ENCODE measurements around the gene CPVL. TPM values are rescaled to one million over a fixed set of nuclear protein-coding genes. Genes with fewer than 3 reads are reported as not detected.
"Not testable (repeated sequence)": the region's sequence is repeated elsewhere in the genome, so short reads cannot be mapped to it uniquely, and the experiment has no call there.

CPVL gene
- total RNA-seq, 1 donor from 2014 or later: 22.1 TPM

- TF ChIP-seq, protein P1, sequence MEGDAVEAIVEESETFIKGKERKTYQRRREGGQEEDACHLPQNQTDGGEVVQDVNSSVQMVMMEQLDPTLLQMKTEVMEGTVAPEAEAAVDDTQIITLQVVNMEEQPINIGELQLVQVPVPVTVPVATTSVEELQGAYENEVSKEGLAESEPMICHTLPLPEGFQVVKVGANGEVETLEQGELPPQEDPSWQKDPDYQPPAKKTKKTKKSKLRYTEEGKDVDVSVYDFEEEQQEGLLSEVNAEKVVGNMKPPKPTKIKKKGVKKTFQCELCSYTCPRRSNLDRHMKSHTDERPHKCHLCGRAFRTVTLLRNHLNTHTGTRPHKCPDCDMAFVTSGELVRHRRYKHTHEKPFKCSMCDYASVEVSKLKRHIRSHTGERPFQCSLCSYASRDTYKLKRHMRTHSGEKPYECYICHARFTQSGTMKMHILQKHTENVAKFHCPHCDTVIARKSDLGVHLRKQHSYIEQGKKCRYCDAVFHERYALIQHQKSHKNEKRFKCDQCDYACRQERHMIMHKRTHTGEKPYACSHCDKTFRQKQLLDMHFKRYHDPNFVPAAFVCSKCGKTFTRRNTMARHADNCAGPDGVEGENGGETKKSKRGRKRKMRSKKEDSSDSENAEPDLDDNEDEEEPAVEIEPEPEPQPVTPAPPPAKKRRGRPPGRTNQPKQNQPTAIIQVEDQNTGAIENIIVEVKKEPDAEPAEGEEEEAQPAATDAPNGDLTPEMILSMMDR (IDR thresholded peaks at IDR 0.05; ENCODE audit: unreplicated experiment): no peak
- H3K4me3 Mint-ChIP-seq (ENCODE audit: low read depth): no peak overlapping the region
- H3K27ac Mint-ChIP-seq: no peak overlapping the region
Measured at GRCh38 chr7:29116361-29117200, 29.8 kb downstream of the CPVL start.

GRCh38 chr7:29115753-29116152 is 30.6 kb downstream of the CPVL start:
- Mint-ChIP-seq H3K36me3 (ENCODE audit: insufficient read depth) (peaks cover 2% of the 10 kb centered on the region), H3K4me1 (ENCODE audit: low read depth) (peaks cover 13% of the 10 kb centered on the region), H3K27ac (peak overlapping the region; percentile 46), H3K27me3 (no peaks in the 10 kb centered on the region), H3K4me3 (ENCODE audit: low read depth) (no peak overlapping the region), H3K9me3 (ENCODE audit: low read depth) (no peaks in the 10 kb centered on the region)
- TF ChIP-seq, protein P1 (IDR thresholded peaks at IDR 0.05; ENCODE audit: unreplicated experiment): no peak
- DNase-seq (ENCODE audit: low spot score, unreplicated experiment): no peak

More at GRCh38 chr7:29116361-29117200, 29.8 kb downstream of the CPVL start:
- H3K36me3 Mint-ChIP-seq (ENCODE audit: insufficient read depth): peaks cover 2% of the 10 kb centered on the region
- peaks cover 13% of the 10 kb centered on the region for H3K4me1 Mint-ChIP-seq (ENCODE audit: low read depth)
- no peaks in the 10 kb centered on the region for H3K9me3 Mint-ChIP-seq (ENCODE audit: low read depth)
- no peaks in the 10 kb centered on the region for H3K27me3 Mint-ChIP-seq
- DNase-seq (ENCODE audit: low spot score, unreplicated experiment): no peak

GRCh38 chr7:29115130-29115687 is 31.1 kb downstream of the CPVL start:
- DNase-seq (ENCODE audit: low spot score, unreplicated experiment): no peak
- H3K9me3 Mint-ChIP-seq (ENCODE audit: low read depth): no peaks in the 10 kb centered on the region
- no peaks in the 10 kb centered on the region for H3K27me3 Mint-ChIP-seq
- TF ChIP-seq, protein P1 (IDR thresholded peaks at IDR 0.05; ENCODE audit: unreplicated experiment): no peak
- no peak overlapping the region for H3K27ac Mint-ChIP-seq
- H3K36me3 Mint-ChIP-seq (ENCODE audit: insufficient read depth): peaks cover 2% of the 10 kb centered on the region
- H3K4me3 Mint-ChIP-seq (ENCODE audit: low read depth): no peak overlapping the region
- peaks cover 13% of the 10 kb centered on the region for H3K4me1 Mint-ChIP-seq (ENCODE audit: low read depth)

- H3K27me3 Mint-ChIP-seq; DNase-seq (ENCODE audit: low spot score, unreplicated experiment); H3K36me3 Mint-ChIP-seq (ENCODE audit: insufficient read depth); H3K27ac Mint-ChIP-seq; H3K9me3 Mint-ChIP-seq (ENCODE audit: low read depth); H3K4me3 Mint-ChIP-seq (ENCODE audit: low read depth): not testable (repeated sequence)
- peaks cover 13% of the 10 kb centered on the region for H3K4me1 Mint-ChIP-seq (ENCODE audit: low read depth)
Measured at GRCh38 chr7:29114266-29114665, 32.1 kb downstream of the CPVL start.

DNA sequence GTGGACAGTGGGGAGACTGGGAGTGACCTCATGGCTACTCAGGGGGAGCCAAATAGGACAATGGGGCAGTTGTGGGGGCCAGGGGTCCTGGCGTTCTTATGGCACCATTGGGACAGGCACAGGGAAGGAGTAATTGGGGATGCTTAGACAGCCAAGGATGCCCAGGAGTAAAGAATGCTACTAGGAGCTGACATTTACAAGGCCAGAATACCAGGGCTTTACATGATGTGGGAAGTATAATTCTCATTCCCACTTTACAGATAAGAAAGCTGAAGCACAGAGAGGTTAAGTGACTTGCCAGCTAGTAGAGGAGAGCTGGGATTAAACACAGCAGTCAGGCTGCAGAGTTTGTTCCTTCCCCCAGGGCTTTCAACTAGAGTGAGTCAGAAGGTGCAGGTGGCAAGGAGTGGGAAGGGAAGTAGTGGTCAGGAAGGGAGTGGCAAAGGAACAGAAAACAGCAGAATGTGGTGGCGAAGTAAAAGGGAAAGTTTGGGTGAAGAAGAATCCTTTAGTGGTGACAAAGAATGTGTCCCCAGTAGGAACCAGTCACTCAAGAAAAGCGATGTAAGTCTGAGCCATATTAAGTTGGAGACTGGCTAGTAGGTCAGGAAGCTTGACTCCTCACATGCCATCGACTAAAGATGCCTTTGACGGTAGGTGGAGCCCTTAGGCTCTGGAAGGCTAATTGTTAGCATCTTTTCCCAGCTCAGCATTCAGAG is 32.8 kb downstream of the CPVL start:
- Mint-ChIP-seq H3K27me3 (no peaks in the 10 kb centered on the region), H3K27ac (no peak overlapping the region), H3K36me3 (ENCODE audit: insufficient read depth) (no peaks in the 10 kb centered on the region), H3K9me3 (ENCODE audit: low read depth) (no peaks in the 10 kb centered on the region), H3K4me3 (ENCODE audit: low read depth) (no peak overlapping the region), H3K4me1 (ENCODE audit: low read depth) (peaks cover 13% of the 10 kb centered on the region)
- DNase-seq (ENCODE audit: low spot score, unreplicated experiment): no peak
- TF ChIP-seq, protein P1 (IDR thresholded peaks at IDR 0.05; ENCODE audit: unreplicated experiment): peak; percentile 35

All from progenitor cell of endocrine pancreas (in vitro differentiated cells).